Stimulated activated CD4-positive, alpha-beta T cell treated with anti-CD3 and anti-CD28 coated beads, Interleukin-2, amount 100 ng/mL, for 24 hours (primary cell): Measurements from ENCODE around the gene SNX20.

Experiments
- DNase-seq, 2 donors: peaks; one replicate each; pipeline ENCODE4 v3.0.0-alpha.2; 2020

SNX20 gene

DNA sequence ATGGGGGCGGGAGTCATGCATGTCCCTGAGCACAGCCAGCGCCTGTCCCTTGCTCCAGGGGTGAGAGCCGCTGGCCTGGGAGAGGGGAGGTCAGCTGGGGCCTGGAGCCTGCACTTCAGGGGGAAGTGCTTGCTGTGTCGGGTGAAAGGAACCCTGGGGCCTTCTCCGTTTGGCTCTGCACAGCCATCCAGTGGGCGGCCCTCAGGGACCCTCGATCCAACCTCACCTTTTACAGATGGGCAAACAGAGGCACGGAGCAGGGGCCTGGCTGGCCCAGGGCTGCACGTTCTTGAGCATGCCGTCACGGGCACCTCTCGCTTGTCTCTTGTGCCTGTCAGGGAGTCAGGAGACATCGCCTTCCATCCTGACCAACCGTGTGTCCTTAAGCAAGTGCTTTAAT, 1.8 kb downstream of the SNX20 start:
- DNase-seq = no peak

- DNase-seq = no peak
Measured at GRCh38 chr16:50678531-50678930, 2.6 kb downstream of the SNX20 start.

- no peak for DNase-seq
Measured at GRCh38 chr16:50677351-50677750, 3.8 kb downstream of the SNX20 start.

DNA sequence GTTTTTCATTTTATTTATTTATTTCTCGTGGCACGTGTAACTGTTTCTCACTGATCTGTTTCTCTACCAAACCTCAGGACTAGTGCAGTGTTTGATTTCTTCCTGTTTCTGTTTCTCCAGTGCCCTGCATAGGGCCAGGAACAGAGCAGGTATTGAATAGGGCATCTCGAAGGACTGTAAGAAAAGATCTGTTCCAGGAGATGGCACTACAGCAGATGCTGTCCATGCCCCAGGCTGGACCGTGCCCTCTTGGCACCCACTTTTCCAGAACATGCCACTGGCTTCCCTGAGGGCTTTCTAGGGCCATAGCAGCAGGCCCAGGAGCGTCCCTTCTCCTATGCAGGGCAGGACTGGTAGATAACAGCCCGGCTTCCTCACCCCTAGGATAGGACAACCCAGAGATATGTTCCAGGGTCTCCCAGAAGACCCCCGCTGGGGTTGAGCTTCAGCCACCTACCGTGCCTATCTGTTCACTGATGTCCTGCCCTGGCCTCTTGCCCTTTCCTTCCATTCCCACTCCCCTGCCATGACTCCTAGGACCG, 4.4 kb downstream of the SNX20 start:
- DNase-seq = no peak

DNA sequence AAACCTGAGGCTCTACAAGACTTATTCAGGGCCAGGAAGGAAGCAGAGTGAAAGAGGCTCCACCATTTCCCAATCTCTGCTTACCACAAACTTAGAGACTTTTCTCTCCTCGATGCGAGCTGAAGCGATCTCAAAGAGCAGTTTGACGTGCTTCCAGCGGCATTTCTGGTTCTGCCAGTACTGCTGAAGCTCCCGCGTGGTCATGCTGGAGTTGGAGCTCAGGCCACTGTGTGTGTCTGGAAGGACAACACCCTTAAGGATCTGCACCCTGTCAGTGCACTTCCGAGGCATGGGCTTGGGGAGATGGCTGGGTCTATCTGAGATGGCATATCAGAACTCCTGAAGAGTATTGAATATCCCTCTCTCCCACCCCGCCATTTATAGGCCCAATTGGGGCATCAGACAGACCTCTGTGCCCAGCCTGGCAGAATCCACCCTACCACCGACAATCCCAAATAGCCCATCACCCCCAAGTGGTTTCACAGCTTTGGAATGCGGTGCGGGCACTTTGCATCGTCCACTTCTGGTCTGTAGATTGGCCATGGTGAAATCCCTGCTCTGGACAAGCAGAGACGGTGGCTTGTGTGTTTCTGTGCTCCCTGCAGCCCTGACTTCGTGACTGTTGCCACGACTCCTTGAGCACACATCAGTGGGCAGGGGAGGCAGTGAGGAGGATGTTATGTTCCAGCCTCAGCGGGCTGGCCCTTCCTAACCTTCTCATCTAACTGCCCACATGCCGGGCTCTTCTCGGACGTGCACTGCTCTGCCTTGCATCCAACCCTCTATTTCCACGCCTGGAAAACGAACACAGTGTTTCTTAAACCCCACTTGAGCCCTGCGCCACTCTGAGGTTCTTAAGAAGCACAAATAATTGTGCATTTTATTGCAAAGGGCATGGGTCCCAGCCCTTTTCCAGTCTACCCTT, 5.2 kb downstream of the SNX20 start:
- DNase-seq = no peak

DNA sequence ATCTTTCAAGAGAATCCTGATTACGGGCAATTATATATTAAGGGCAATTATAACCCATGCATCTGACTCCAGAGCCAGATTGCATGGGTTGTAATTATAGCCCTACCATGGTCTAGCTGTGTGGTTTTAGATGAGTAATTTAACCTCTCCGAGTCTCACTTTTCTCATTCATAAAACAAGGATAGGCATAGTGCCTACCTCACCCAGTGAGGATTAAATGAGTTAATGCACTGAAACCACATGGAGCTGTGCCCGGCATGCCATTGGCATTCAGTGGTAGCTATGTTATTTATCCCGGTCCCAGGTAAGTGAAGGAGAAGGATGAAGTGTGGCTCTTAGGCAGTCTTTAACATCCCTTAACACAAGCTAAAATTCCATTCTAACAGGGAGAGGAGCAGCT, 6.3 kb downstream of the SNX20 start:
- no peak for DNase-seq

GRCh38 chr16:50673496-50674275, 7.4 kb downstream of the SNX20 start:
- DNase-seq = no peak

DNA sequence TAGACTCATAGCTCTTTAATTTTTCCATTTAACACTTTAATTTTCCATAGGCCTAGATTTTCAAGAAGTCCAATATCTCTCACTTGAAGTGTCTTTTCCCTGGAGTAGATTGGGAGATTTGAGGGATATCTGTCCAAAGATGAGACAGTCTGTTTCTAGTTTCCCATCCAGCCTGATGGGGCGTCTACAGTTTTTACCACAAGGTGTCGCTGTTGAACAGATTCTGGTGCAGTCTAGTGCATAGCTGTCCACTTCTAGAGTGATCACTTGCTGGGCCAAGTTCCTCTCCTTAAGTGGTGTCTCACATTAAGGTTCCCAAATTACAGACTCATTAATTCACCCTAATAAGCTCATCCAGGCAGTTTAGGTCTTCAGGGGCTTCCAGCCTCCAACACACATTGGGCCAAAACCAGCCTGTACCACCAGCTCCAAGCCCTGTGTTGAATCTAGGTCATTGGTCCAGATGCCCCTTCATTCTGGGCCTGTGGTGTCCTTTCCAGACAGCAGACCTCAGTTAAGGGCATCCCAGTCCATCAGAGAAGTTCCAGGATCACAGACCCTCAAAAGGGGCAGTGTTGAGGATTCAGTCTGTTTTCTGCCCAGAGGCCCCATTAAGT, 9.4 kb downstream of the SNX20 start:
- DNase-seq = peak; percentile 67 to 71

GRCh38 chr16:50670476-50670875, 10.6 kb downstream of the SNX20 start:
- no peak for DNase-seq

DNA sequence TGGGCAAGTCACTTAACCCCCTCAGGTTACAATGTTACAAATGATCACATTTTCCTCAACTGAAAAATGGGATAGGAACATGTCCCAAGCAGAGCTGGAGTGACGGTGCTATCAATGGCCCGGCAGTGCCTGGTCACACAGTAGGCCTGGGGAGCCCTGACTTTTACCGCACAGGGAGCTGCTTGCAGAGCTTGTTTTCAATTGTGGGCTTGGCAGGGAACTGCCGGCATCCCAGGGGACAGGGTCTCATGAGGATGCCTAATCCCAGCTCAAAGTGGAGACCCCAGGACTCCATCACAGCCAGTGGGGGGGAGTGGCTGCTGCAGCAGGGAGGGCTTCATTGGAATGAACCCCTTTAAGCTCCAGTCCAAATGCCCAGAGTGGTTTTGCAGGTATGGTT, 11.4 kb downstream of the SNX20 start:
- DNase-seq = no peak

DNA sequence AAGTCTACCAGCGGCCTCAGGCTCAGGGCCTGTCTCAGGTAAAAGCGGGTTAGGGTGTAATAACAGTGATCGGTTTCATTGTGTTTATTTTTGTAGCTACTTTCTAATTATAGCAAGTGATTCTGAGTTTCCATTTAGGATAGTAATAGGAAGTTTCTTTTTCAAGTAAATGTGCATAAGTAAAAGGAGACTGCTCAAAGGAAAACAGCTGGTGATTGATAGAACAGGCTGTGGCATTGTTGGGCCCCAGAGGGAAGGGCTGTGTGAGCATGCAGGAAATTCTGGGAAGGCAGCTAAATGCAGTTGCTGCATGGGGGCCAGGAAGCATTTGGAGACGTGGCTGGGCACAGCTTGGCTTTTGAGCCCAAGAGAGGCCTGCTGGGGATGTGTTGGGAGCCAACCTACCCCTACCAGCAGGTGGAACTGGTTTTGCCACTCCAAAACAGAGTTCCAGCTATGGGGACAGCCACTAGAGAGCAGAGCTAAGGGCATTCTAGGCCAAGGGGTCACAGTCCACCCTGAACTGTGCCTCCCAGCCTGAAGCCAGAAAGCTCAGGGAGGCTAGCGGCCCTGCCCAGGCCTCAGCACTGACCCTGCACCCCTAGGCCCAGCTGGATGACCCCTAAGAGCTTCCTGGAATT, 12.6 kb downstream of the SNX20 start:
- DNase-seq = no peak

GRCh38 chr16:50667497-50668367, 13.4 kb downstream of the SNX20 start:
- no peak for DNase-seq

GRCh38 chr16:50666658-50667496, 14.2 kb downstream of the SNX20 start:
- peak; percentile 55 to 60 for DNase-seq

- peak; percentile 87 to 90 for DNase-seq
Measured at GRCh38 chr16:50665128-50665878, 15.8 kb downstream of the SNX20 start.

GRCh38 chr16:50664270-50664669, 16.8 kb downstream of the SNX20 start:
- DNase-seq = no peak

DNA sequence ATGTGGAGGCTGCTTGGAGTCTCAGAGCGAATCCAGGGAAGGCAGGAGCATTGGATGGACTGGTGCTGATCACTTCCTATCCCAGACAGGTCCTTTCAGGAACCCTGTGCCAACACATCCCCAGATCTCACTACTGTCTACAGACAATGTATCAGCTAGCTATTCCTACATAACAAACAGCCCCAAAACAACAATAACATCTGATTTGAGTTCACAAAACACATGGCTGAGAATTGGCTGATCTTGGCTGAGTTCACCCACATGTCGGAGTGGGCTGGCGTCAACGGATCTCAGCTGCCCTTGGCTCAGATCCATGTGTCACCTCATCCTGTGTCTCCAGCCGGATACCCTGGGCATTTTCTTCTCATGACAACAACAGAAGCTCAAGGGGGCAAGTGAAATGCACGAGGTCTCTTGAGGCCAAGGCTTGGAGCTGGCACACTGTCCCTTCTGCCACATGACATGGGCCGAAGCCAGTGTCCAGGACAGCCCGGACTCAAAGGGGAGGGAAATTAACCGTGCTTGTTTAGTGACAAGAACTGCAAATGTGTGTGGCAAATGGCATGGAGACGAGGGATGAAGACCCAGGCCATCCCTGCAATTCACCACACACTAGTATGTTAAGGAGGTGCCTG, 18.7 kb downstream of the SNX20 start:
- DNase-seq = no peak

GRCh38 chr16:50659806-50660205, 21.3 kb downstream of the SNX20 start:
- DNase-seq = no peak

DNA sequence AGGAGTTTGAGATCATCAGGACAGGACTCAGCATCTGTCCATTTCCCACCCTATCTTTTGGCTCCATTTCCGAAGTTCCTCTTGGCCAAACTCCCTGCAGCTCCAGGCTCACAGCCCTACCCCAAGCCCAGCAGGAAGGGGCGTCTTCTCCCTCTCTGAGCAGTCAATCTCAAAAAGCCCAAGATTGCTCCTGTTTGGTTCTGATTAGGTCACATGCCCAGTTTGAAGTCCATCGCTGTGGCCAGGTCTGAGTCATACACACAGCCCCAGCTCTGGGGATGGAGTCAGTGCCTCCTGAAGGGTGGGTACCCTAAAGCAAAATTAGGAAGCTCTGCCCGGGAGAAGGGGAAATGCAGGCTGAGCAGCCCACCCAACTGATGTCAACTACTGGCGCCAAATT, 23.9 kb downstream of the SNX20 start:
- no peak for DNase-seq

DNA sequence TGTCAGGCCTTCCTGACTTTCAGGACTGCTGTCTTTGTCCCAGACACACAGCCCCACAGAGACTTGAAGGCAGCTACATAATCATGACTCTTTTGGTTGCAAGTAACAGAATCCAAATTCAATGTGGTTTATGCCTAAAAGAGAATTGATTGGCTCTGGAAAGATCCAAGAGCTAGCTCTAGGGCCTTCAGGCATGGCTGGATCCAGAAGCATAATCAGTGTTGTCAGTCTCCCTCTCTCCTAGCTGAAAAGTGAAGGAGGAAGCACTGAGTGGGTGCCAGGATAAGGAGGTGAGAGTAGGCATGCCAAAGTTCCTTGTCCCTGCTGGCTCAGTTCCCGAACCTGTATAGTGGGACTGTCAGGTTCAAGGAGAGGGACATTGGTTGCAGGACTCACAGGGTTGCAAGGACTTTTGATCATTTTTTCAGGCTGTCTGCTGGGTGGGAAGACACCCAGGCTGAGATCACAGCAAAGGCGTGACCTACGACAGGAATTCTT, 25.5 kb downstream of the SNX20 start:
- no peak for DNase-seq
